Transverse colon (tissue), 4 donors: ENCODE results near the gene ALK. TPM values are rescaled to one million over a fixed set of nuclear protein-coding genes. Genes with fewer than 3 reads are reported as not detected.

Experiments used
- DNase-seq: peaks from one replicate; pipeline ENCODE4 v3.0.0-alpha.2; 2019
- H3K27ac ChIP-seq, 4 donors: fragments of 200-600 bp; sonication (generic); 2 replicates each; pipeline ENCODE4 v1.5.1; 2016 to 2018; ENCODE audit warnings: inconsistent platforms in 4 of 4
- H3K27me3 ChIP-seq: fragments of 200-600 bp; sonication (generic); 2 replicates; pipeline ENCODE4 v1.5.1; 2017; ENCODE audit warnings: inconsistent platforms
- H3K36me3 ChIP-seq, 4 donors: fragments of 200-600 bp; sonication (generic); 2 replicates each; pipeline ENCODE4 v1.5.1; 2017 to 2019; ENCODE audit warnings: inconsistent platforms in 4 of 4
- H3K4me1 ChIP-seq, 4 donors: fragments of 200-600 bp; sonication (generic); 2 replicates each; pipeline ENCODE4 v1.5.1; 2017 to 2020; ENCODE audit warnings: inconsistent platforms in 4 of 4
- H3K4me3 ChIP-seq, 4 donors: fragments of 200-600 bp; sonication (generic); 1 replicate in 1 of 4; 2 replicates in 3 of 4; pipeline versions ENCODE4 v1.5.1 to v1.6.1; 2017 to 2019; ENCODE audit warnings: inconsistent platforms in 4 of 4
- H3K9me3 ChIP-seq, 2 donors: fragments of 200-600 bp; sonication (generic); 2 replicates each; pipeline ENCODE4 v1.5.1; 2017 to 2019; ENCODE audit warnings: inconsistent platforms in 2 of 2
- CTCF ChIP-seq, 5 experiments: fragments of 200-600 bp in 3 of 5; fragments of 450-650 bp in 2 of 5; sonication (generic) in 3 of 5; IDR thresholded peaks; 1 replicate in 2 of 5; 2 replicates in 3 of 5; pipeline ENCODE4 v1.5.1; 2016 to 2017; ENCODE audit warnings: antibody characterized with exemption in 5 of 5, inconsistent platforms in 3 of 5, mild to moderate bottlenecking in 2 of 5, moderate library complexity in 1 of 5
- EP300 ChIP-seq: sonication (generic); formaldehyde crosslinking; IDR thresholded peaks from one replicate; pipeline ENCODE4 v1.6.1; 2017; ENCODE audit warnings: antibody characterized with exemption, low read depth
- POLR2A ChIP-seq: fragments of 450-650 bp; IDR thresholded peaks from one replicate; pipeline ENCODE4 v1.6.1; 2016; ENCODE audit warnings: antibody characterized with exemption, mild to moderate bottlenecking, moderate library complexity
- POLR2AphosphoS5 ChIP-seq, 3 donors: sonication (generic); formaldehyde crosslinking; IDR thresholded peaks; one replicate each; pipeline ENCODE4 v1.6.1; 2016; ENCODE audit warnings: antibody characterized with exemption in 3 of 3
- WGBS, 2 donors: methylation state at CpG; one replicate each; pipeline ENCODE4 v1.1.5; 2018; ENCODE audit warnings: low coverage in 1 of 2; 5-methylcytosine and 5-hydroxymethylcytosine counted together
- in situ Hi-C, 4 donors: fragments of 200-750 bp; cut with MboI; loops; one replicate each; pipeline versions ENCODE4 v1.15.0 to v1.15.1; 2017; ENCODE audit warnings: low sequenced_read_pairs in 3 of 4, low pct_ligation_motif_present in 1 of 4, low pct_unique_long_range_greater_than_20kb in 1 of 4
- intact Hi-C: fragments of 100-400 bp; cut with DNase I; formaldehyde crosslinking; loops from one replicate; pipeline ENCODE4 v1.15.1; 2023; ENCODE audit warnings: low total_unique reads
- total RNA-seq, 4 donors: library from RNA; depleted of rRNA; stranded (reverse); fragments of >200 nt; gene quantifications; one replicate each; pipeline ENCODE4 v1.1.0, GENCODE V29; 2016

Gene ALK
- total RNA-seq, 4 donors from 2014 or later: 0.32 to 0.82 TPM; not detected in 2

- intact Hi-C loops: no loop called here
- WGBS, 2 donors: 61 to 90% methylated on average over 2 to 6 of the region's 6 CpGs
- Histone ChIP-seq H3K9me3 (no peaks in the 10 kb centered on the region), H3K27ac (no peak overlapping the region), H3K36me3 (no peaks in the 10 kb centered on the region), H3K4me3 (no peak overlapping the region), H3K4me1 (no peaks in the 10 kb centered on the region), H3K27me3 (no peaks in the 10 kb centered on the region)
- no peak for TF ChIP-seq CTCF (IDR thresholded peaks at IDR 0.05)
- no peak for TF ChIP-seq EP300
- TF ChIP-seq POLR2A: no peak
- in situ Hi-C loops: loop anchor here (25.0 kb wide), 2 partner anchors 536 to 886 kb away; no protein-coding TSS in a partner anchor
- DNase-seq: no peak
Measured at GRCh38 chr2:29847886-29848285, 73.5 kb downstream of the ALK start.

GRCh38 chr2:29844713-29845326 is 76.6 kb downstream of the ALK start:
- intact Hi-C loops (no loop called here), in situ Hi-C loops (loop anchor here (25.0 kb wide), 2 partner anchors 533 to 883 kb away; no protein-coding TSS in a partner anchor)
- Histone ChIP-seq H3K4me1 (no peaks in the 10 kb centered on the region), H3K9me3 (no peaks in the 10 kb centered on the region), H3K27ac (no peak overlapping the region), H3K4me3 (no peak overlapping the region), H3K27me3 (no peaks in the 10 kb centered on the region), H3K36me3 (no peaks in the 10 kb centered on the region)
- WGBS, 2 donors: 81% methylated on average over 3 of the region's 3 CpGs; no CpG with 5 or more reads in 1 of the 2 donors
- TF ChIP-seq CTCF (IDR thresholded peaks at IDR 0.05) (no peak), EP300 (no peak), POLR2AphosphoS5 (IDR thresholded peaks at IDR 0.05) (no peak), POLR2A (no peak)
- DNase-seq: no peak

GRCh38 chr2:29841386-29842004 is 79.9 kb downstream of the ALK start:
- no peak for DNase-seq
- Histone ChIP-seq H3K4me3 (no peak overlapping the region), H3K4me1 (no peaks in the 10 kb centered on the region), H3K27me3 (no peaks in the 10 kb centered on the region), H3K27ac (no peak overlapping the region), H3K9me3 (no peaks in the 10 kb centered on the region), H3K36me3 (no peaks in the 10 kb centered on the region)
- TF ChIP-seq CTCF (IDR thresholded peaks at IDR 0.05) (peak; percentile 54 to 88 (median 79)), POLR2AphosphoS5 (IDR thresholded peaks at IDR 0.05) (no peak), POLR2A (no peak), EP300 (no peak)
- in situ Hi-C loops: loop anchor here (25.0 kb wide), 2 partner anchors 529 to 879 kb away; no protein-coding TSS in a partner anchor
- intact Hi-C loops: no loop called here
- WGBS, 2 donors: 22 to 45% methylated on average over 5 to 6 of the region's 6 CpGs

GRCh38 chr2:29839306-29839705 is 82.1 kb downstream of the ALK start:
- Histone ChIP-seq H3K4me1 (no peaks in the 10 kb centered on the region), H3K36me3 (no peaks in the 10 kb centered on the region), H3K27me3 (no peaks in the 10 kb centered on the region), H3K4me3 (no peak overlapping the region), H3K27ac (no peak overlapping the region), H3K9me3 (no peaks in the 10 kb centered on the region)
- WGBS, 2 donors: 72 to 85% methylated on average over 4 of the region's 4 CpGs
- intact Hi-C loops (no loop called here), in situ Hi-C loops (loop anchor here (25.0 kb wide), 2 partner anchors 527 to 877 kb away; no protein-coding TSS in a partner anchor)
- DNase-seq: no peak
- TF ChIP-seq POLR2A (no peak), POLR2AphosphoS5 (IDR thresholded peaks at IDR 0.05) (no peak), EP300 (no peak), CTCF (IDR thresholded peaks at IDR 0.05) (no peak)
